H9 (cell line): ENCODE data around the gene DIP2C. TPM values are rescaled to one million over a fixed set of nuclear protein-coding genes. Genes with fewer than 3 reads are reported as not detected.

Experiments
- DNase-seq: peaks from one replicate; pipeline ENCODE4 v3.0.0-alpha.2; 2017
- H2AFZ ChIP-seq: one replicate; pipeline ENCODE4 v1.6.1; 2013; ENCODE audit warnings: mild to moderate bottlenecking, low read length, control low read depth, moderate library complexity
- H2AK5ac ChIP-seq: 2 replicates; pipeline ENCODE4 v1.6.1; 2013; ENCODE audit warnings: low read length, control low read depth, mixed read lengths; ENCODE audit not compliant: insufficient read length
- H2BK120ac ChIP-seq: one replicate; pipeline ENCODE4 v1.6.1; 2013; ENCODE audit warnings: low read depth, mild to moderate bottlenecking, low read length, control low read depth, inconsistent platforms; ENCODE audit not compliant: poor library complexity, severe bottlenecking
- H2BK12ac ChIP-seq: 2 replicates; pipeline ENCODE4 v1.6.1; 2013; ENCODE audit warnings: low read length, control low read depth, mixed read lengths, low read depth; ENCODE audit not compliant: insufficient read length
- H2BK15ac ChIP-seq: 2 replicates; pipeline ENCODE4 v1.6.1; 2013; ENCODE audit warnings: low read depth, low read length, control low read depth
- H2BK20ac ChIP-seq: one replicate; pipeline ENCODE4 v1.6.1; 2013; ENCODE audit warnings: low read depth, mild to moderate bottlenecking, low read length, control low read depth, inconsistent platforms; ENCODE audit not compliant: poor library complexity, severe bottlenecking
- H2BK5ac ChIP-seq: 2 replicates; pipeline ENCODE4 v1.6.1; 2013; ENCODE audit warnings: low read length, control low read depth, mixed read lengths; ENCODE audit not compliant: insufficient read length
- H3K14ac ChIP-seq: 2 replicates; pipeline ENCODE4 v1.6.1; 2013; ENCODE audit warnings: low read length, control low read depth; ENCODE audit not compliant: insufficient read depth
- H3K18ac ChIP-seq: 2 replicates; pipeline ENCODE4 v1.6.1; 2013; ENCODE audit warnings: low read depth, mild to moderate bottlenecking, mixed read lengths, low read length, control low read depth; ENCODE audit not compliant: insufficient read length
- H3K23ac ChIP-seq: 2 replicates; pipeline ENCODE4 v1.6.1; 2013; ENCODE audit warnings: low read length, control low read depth, mixed read lengths, low read depth; ENCODE audit not compliant: insufficient read length
- H3K23me2 ChIP-seq: 2 replicates; pipeline ENCODE4 v1.6.1; 2013; ENCODE audit warnings: low read depth, mild to moderate bottlenecking, mixed read lengths, low read length, control low read depth; ENCODE audit not compliant: insufficient read length, poor library complexity, severe bottlenecking
- H3K27ac ChIP-seq: 2 replicates; pipeline ENCODE4 v1.5.1; 2013; ENCODE audit warnings: low read length, control low read depth, mixed read lengths, low read depth; ENCODE audit not compliant: insufficient read length
- H3K27me3 ChIP-seq: 2 replicates; pipeline ENCODE4 v1.6.1; 2013; ENCODE audit warnings: low read length, control low read depth, inconsistent platforms; ENCODE audit not compliant: insufficient read depth
- H3K4ac ChIP-seq: 2 replicates; pipeline ENCODE4 v1.6.1; 2013; ENCODE audit warnings: low read depth, mild to moderate bottlenecking, control low read depth, inconsistent platforms, low read length, moderate library complexity
- H3K4me1 ChIP-seq: 2 replicates; pipeline ENCODE4 v1.6.1; 2013; ENCODE audit warnings: low read length, control low read depth, inconsistent platforms; ENCODE audit not compliant: insufficient read depth
- H3K4me2 ChIP-seq: 2 replicates; pipeline ENCODE4 v1.6.1; 2013; ENCODE audit warnings: low read length, control low read depth, mixed read lengths; ENCODE audit not compliant: insufficient read length, insufficient read depth
- H3K56ac ChIP-seq: 2 replicates; pipeline ENCODE4 v1.6.1; 2013; ENCODE audit warnings: low read depth, mild to moderate bottlenecking, mixed read lengths, low read length, control low read depth; ENCODE audit not compliant: insufficient read length
- H3K79me1 ChIP-seq: 2 replicates; pipeline ENCODE4 v1.6.1; 2013; ENCODE audit warnings: low read depth, mild to moderate bottlenecking, moderate library complexity, low read length, control low read depth, inconsistent platforms; ENCODE audit not compliant: insufficient read depth, poor library complexity, severe bottlenecking
- H3K79me2 ChIP-seq: 2 replicates; pipeline ENCODE4 v1.6.1; 2013; ENCODE audit warnings: low read length, control low read depth, inconsistent platforms; ENCODE audit not compliant: insufficient read depth
- H3K9ac ChIP-seq: 2 replicates; pipeline ENCODE4 v1.6.1; 2013; ENCODE audit warnings: low read length, control low read depth, mixed read lengths; ENCODE audit not compliant: insufficient read length; ENCODE audit errors: extremely low read depth
- H3K9me3 ChIP-seq: one replicate; pipeline ENCODE4 v1.6.1; 2013; ENCODE audit warnings: low read depth, low read length, inconsistent platforms; ENCODE audit not compliant: control insufficient read depth
- H3T11ph ChIP-seq: one replicate; pipeline ENCODE4 v1.6.1; 2013; ENCODE audit warnings: mild to moderate bottlenecking, low read length, control low read depth, inconsistent platforms
- H4K20me1 ChIP-seq: one replicate; pipeline ENCODE4 v1.6.1; 2013; ENCODE audit not compliant: control insufficient read depth, insufficient read length, insufficient read depth
- H4K5ac ChIP-seq: 2 replicates; pipeline ENCODE4 v1.6.1; 2013; ENCODE audit warnings: low read depth, mild to moderate bottlenecking, mixed read lengths, low read length, control low read depth; ENCODE audit not compliant: insufficient read length
- H4K8ac ChIP-seq: replicated peaks from 2 replicates; pipeline ENCODE4 v1.6.1; 2013; ENCODE audit warnings: low read length, control low read depth, mixed read lengths, low read depth; ENCODE audit not compliant: insufficient read length
- H4K91ac ChIP-seq: 2 replicates; pipeline ENCODE4 v1.6.1; 2013; ENCODE audit warnings: low read depth, mild to moderate bottlenecking, moderate library complexity, mixed read lengths, low read length, control low read depth; ENCODE audit not compliant: insufficient read length
- H3K27ac Mint-ChIP-seq, 3 experiments: 2 replicates in 2 of 3; 3 replicates in 1 of 3; pipeline ENCODE4 v1.8.0; 2020 to 2021; ENCODE audit warnings: mixed read lengths in 3 of 3, mild to moderate bottlenecking in 1 of 3, moderate library complexity in 1 of 3
- H3K27me3 Mint-ChIP-seq: 2 replicates; pipeline ENCODE4 v1.8.0; 2021; ENCODE audit warnings: low read depth, mild to moderate bottlenecking, moderate library complexity, mixed read lengths
- H3K36me3 Mint-ChIP-seq, 3 experiments: 2 replicates in 2 of 3; 3 replicates in 1 of 3; pipeline ENCODE4 v1.8.0; 2020 to 2021; ENCODE audit warnings: low read depth in 3 of 3, mixed read lengths in 3 of 3; ENCODE audit not compliant: insufficient read depth in 1 of 3
- H3K4me1 Mint-ChIP-seq, 2 experiments: 2 replicates each; pipeline ENCODE4 v1.8.0; 2020; ENCODE audit warnings: mixed read lengths in 2 of 2
- H3K4me3 Mint-ChIP-seq, 2 experiments: 2 replicates in 1 of 2; 3 replicates in 1 of 2; pipeline ENCODE4 v1.8.0; 2020 to 2021; ENCODE audit warnings: mild to moderate bottlenecking in 2 of 2, mixed read lengths in 2 of 2, moderate library complexity in 1 of 2
- H3K9me3 Mint-ChIP-seq, 2 experiments: 2 replicates in 1 of 2; 3 replicates in 1 of 2; pipeline ENCODE4 v1.8.0; 2020; ENCODE audit warnings: mild to moderate bottlenecking in 2 of 2, mixed read lengths in 2 of 2, moderate library complexity in 1 of 2
- WGBS: extraction: QIAGEN DNeasy Blood & Tissue Kit; methylation state at CpG from one replicate; pipeline ENCODE4 v1.1.7; 2013; ENCODE audit warnings: missing lambda C conversion rate, low lambda C conversion rate, mixed read lengths; ENCODE audit not compliant: insufficient read length; ENCODE audit errors: extremely low coverage; 5-methylcytosine and 5-hydroxymethylcytosine counted together
- total RNA-seq: library from RNA; stranded (reverse); gene quantifications from 2 replicates; pipeline ENCODE4 v1.2.1, GENCODE V29; 2021
- TF ChIP-seq, protein P1 (sequence below): fragments of 200-600 bp; sonication (generic); conservative IDR thresholded peaks from 3 replicates; pipeline ENCODE4 v1.8.0; 2021; ENCODE audit warnings: antibody characterized with exemption, mild to moderate bottlenecking

DIP2C gene
- total RNA-seq, 1 experiment from 2014 or later: 7.9 TPM

- Histone ChIP-seq H3K4ac (no peak overlapping the region), H3K56ac (no peak overlapping the region), H3K4me2 (no peak overlapping the region), H2BK15ac (no peak overlapping the region), H3K79me2 (no peaks in the 10 kb centered on the region), H2AK5ac (no peak overlapping the region), H3K4me1 (peaks cover 3% of the 10 kb centered on the region; the same call in 1 of the 2 replicates), H3K9ac (no peak overlapping the region), H3K23ac (no peak overlapping the region), H3K23me2 (no peaks in the 10 kb centered on the region), H4K5ac (no peak overlapping the region), H3K27me3 (no peaks in the 10 kb centered on the region), H3T11ph (no peak overlapping the region), H3K79me1 (no peaks in the 10 kb centered on the region), H4K91ac (no peak overlapping the region), H2BK20ac (no peak overlapping the region), H4K8ac (no peak overlapping the region), H3K27ac (no peak overlapping the region), H2BK12ac (no peak overlapping the region), H2BK120ac (no peak overlapping the region), H4K20me1 (peaks cover 4% of the 10 kb centered on the region), H3K18ac (no peak overlapping the region), H3K9me3 (no peaks in the 10 kb centered on the region), H2BK5ac (no peak overlapping the region), H2AFZ (no peak overlapping the region), H3K14ac (no peak overlapping the region)
- Mint-ChIP-seq H3K4me1 (peaks cover 19 to 28% of the 10 kb centered on the region in 2 experiments), H3K4me3 (no peak overlapping the region; a peak in 1 of 5 replicates), H3K9me3 (no peaks in the 10 kb centered on the region), H3K36me3 (no peaks in the 10 kb centered on the region; a peak in 1 of 7 replicates), H3K27ac (no peak overlapping the region), H3K27me3 (no peaks in the 10 kb centered on the region; the same call in 1 of the 2 replicates)
- no peak for DNase-seq
- no CpG with 5 or more reads among the region's 17 CpGs for WGBS
- TF ChIP-seq, protein P1, sequence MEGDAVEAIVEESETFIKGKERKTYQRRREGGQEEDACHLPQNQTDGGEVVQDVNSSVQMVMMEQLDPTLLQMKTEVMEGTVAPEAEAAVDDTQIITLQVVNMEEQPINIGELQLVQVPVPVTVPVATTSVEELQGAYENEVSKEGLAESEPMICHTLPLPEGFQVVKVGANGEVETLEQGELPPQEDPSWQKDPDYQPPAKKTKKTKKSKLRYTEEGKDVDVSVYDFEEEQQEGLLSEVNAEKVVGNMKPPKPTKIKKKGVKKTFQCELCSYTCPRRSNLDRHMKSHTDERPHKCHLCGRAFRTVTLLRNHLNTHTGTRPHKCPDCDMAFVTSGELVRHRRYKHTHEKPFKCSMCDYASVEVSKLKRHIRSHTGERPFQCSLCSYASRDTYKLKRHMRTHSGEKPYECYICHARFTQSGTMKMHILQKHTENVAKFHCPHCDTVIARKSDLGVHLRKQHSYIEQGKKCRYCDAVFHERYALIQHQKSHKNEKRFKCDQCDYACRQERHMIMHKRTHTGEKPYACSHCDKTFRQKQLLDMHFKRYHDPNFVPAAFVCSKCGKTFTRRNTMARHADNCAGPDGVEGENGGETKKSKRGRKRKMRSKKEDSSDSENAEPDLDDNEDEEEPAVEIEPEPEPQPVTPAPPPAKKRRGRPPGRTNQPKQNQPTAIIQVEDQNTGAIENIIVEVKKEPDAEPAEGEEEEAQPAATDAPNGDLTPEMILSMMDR: no peak
These were observed 141.1 kb downstream of the DIP2C start for GRCh38 chr10:548238-548901.
